SU-DHL-6 (cell line): ENCODE data around the gene PRRG2.
A peak's percentile ranks its signal among the peaks of the same experiment; 100 is the strongest.

Experiments used
- H2AFZ ChIP-seq: fragments of 200-600 bp; sonication (generic); 2 replicates; pipeline ENCODE4 v1.6.1; 2014; ENCODE audit warnings: low read depth, mild to moderate bottlenecking, moderate library complexity, mixed read lengths, antibody characterized with exemption, low read length; ENCODE audit not compliant: severe bottlenecking
- H3F3A ChIP-seq: fragments of 200-600 bp; shearing (Covaris generic); 2 replicates; pipeline ENCODE4 v1.6.0; 2016; ENCODE audit warnings: antibody characterized with exemption, mild to moderate bottlenecking; ENCODE audit not compliant: insufficient read depth
- H3K27ac ChIP-seq: fragments of 200-600 bp; sonication (generic); 2 replicates; pipeline ENCODE4 v1.5.1; 2016; ENCODE audit warnings: low read depth, mild to moderate bottlenecking, low read length, moderate library complexity, mixed read lengths
- H3K27me3 ChIP-seq: fragments of 200-600 bp; sonication (generic), shearing (Covaris generic); 2 replicates; pipeline ENCODE4 v1.6.0; 2014; ENCODE audit warnings: mild to moderate bottlenecking, low read length
- H3K36me3 ChIP-seq: fragments of 200-600 bp; sonication (generic); 2 replicates; pipeline ENCODE4 v1.6.1; 2014; ENCODE audit warnings: mild to moderate bottlenecking, low read length, mixed read lengths
- H3K4me2 ChIP-seq: fragments of 300-600, 200-600 bp; shearing (Covaris generic), sonication (generic); 2 replicates; pipeline ENCODE4 v1.6.0; 2014; ENCODE audit warnings: low read length, low read depth, mild to moderate bottlenecking; ENCODE audit not compliant: poor library complexity, severe bottlenecking
- H3K4me3 ChIP-seq: fragments of 200-600 bp; sonication (generic); 2 replicates; pipeline ENCODE4 v1.5.1; 2014; ENCODE audit warnings: antibody characterized with exemption, low read length, mild to moderate bottlenecking, mixed read lengths; ENCODE audit not compliant: insufficient read depth, poor library complexity, severe bottlenecking
- H3K79me2 ChIP-seq: fragments of 200-600 bp; sonication (generic); 2 replicates; pipeline ENCODE4 v1.6.1; 2014; ENCODE audit warnings: mild to moderate bottlenecking, low read length, moderate library complexity; ENCODE audit not compliant: insufficient read depth
- H3K9ac ChIP-seq: fragments of 200-600 bp; sonication (generic); 2 replicates; pipeline ENCODE4 v1.7.0; 2014; ENCODE audit warnings: mild to moderate bottlenecking, low read length
- H3K9me2 ChIP-seq: fragments of 200-600 bp; sonication (generic); replicated peaks from 2 replicates; pipeline ENCODE4 v1.6.1; 2014; ENCODE audit warnings: low read length; ENCODE audit not compliant: insufficient read depth
- H3K9me3 ChIP-seq: fragments of 200-600 bp; sonication (generic); 2 replicates; pipeline ENCODE4 v1.6.1; 2014; ENCODE audit warnings: low read length, mixed read lengths; ENCODE audit not compliant: insufficient read depth
- H4K20me1 ChIP-seq: fragments of 200-600 bp; sonication (generic); 2 replicates; pipeline ENCODE4 v1.6.1; 2014; ENCODE audit warnings: low read depth, mild to moderate bottlenecking, antibody characterized with exemption, low read length, moderate library complexity, mixed read lengths
- CTCF ChIP-seq: fragments of 200-600 bp; sonication (generic); IDR thresholded peaks from one replicate; pipeline ENCODE4 v1.5.1; 2017; ENCODE audit warnings: antibody characterized with exemption, mild to moderate bottlenecking, low read length, moderate library complexity; ENCODE audit not compliant: insufficient read depth, poor library complexity, severe bottlenecking
- EZH2phosphoT487 ChIP-seq: fragments of 200-600 bp; sonication (generic), shearing (Covaris generic); conservative IDR thresholded peaks from 2 replicates; pipeline ENCODE4 v1.6.1; 2018; ENCODE audit warnings: mild to moderate bottlenecking, antibody characterized with exemption, low read length, moderate library complexity, mixed read lengths

The PRRG2 gene

DNA sequence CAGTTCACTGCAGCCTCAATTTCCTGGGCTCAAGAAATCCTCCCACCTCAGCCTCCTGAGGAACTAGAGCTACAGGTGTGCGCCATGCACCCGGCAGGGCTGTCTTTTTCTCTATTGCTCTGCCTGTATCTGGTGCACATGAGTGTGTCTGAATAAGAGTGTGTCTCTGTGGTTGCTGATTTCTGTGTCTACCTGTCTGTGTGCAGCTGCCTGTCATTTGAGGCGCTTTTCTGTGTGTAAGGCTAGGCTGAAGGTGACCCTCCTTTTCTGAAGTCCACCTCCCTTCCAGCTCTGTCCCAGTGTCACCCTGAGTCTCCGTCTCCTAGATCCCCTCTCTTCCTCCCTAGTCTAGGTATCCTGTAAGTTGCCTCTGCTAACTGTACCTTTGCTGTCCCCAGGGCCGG lies 8.4 kb downstream of the PRRG2 start:
- TF ChIP-seq CTCF (no peak), EZH2phosphoT487 (no peak)
- no peak overlapping the region for H3K27ac ChIP-seq
- H2AFZ ChIP-seq = no peak overlapping the region

DNA sequence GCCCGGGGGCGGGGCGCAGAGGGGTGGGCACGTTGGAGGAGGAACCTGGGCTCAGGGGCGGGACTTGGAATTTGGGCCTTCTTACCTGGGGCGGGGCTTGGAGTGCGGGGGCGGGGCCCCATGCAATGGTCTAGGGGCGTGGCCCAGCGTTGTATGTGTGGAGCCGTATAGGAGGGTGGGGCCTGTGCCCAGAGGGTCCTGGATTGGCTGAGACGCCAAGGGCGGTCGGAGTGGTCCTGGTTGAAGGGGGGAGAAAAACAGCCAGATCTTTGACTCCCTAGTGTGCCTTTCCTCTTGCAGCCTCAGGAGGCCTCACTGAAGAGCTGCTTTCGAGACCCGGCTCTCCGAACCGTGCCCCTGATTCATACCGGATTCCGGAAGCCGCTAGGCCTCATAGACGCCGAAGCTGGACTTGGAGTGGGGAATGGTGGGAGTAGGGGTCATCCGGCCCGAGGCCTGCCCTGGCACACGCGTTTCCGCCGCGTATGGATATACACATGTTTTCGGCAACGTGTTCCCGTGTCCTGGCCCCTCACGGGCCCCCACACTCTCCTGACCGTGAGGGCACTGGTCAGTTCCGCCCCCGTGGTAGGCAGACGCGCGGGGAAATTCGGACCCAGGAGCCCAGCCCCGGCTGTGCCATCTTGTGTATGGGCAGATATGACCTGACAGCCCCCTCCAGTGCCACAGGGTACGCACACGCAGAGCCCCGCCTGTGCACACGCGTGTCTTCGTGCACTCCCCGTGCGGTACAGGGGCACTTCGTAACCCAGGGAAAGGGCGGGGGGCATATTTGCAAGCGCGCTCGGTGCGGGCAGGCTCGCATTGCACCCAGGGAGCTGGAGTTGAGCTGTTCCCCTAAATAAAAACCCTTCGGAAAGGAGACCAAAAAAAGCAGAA lies 9.2 kb downstream of the PRRG2 start:
- H2AFZ ChIP-seq = peak overlapping the region; percentile 8
- no peaks in the 10 kb centered on the region for H3K27me3 ChIP-seq

More for the DNA sequence above, 8.4 kb downstream of the PRRG2 start:
- Histone ChIP-seq H3K9me3 (no peaks in the 10 kb centered on the region), H3K79me2 (peaks cover 26% of the 10 kb centered on the region), H4K20me1 (no peaks in the 10 kb centered on the region; the same call in 1 of the 2 replicates), H3K4me2 (no peak overlapping the region), H3K9me2 (no peaks in the 10 kb centered on the region), H3F3A (peaks cover 31% of the 10 kb centered on the region), H3K27me3 (no peaks in the 10 kb centered on the region), H3K36me3 (peaks cover 1% of the 10 kb centered on the region; the same call in 1 of the 2 replicates), H3K4me3 (no peak overlapping the region), H3K9ac (no peak overlapping the region)

DNA sequence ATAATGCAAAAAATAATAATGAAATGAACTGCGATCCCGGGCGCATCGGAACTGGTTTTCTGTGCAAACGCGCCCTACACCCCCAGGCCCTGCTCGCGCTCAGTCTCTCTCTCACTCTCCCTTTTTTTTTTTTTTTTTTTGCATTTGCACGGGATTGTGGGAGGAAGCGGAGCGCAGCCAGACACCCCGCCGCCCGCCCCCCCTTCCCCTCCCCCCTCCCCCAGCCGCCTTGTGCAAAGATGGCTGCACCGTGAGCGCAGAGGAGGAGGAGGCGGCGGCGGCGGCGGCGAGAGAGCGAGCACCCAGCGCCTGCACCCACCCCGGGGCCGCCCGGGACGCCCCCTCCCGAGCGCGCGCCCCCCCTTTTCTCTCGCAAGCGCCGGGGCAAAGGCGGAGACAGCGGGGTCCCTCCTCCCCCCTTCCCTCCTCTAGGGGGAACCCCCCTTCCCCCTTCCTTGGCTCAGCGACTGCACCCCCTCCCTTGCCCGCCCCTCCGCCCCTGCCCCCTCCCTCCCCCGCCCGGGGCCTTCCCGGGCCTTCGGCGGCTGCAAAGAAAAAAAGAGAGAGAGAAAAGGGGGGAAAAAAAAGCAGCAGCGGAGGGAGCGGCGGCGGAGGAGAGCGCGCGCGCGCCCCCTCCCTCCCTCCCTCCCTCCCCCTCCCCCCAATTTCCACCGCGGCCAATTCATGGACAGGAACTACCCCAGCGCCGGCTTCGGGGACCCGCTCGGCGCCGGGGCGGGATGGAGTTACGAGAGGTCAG lies 10.0 kb downstream of the PRRG2 start, which contains the start of gene PRR12:
Gene PRR12 (plus strand): TSS at position 212 of the 760 bp plus-strand sequence. CDS start 473 bp downstream, at position 685.
- Histone ChIP-seq H3K36me3 (peaks cover 2% of the 10 kb centered on the region; the same call in 1 of the 2 replicates), H2AFZ (peak within 1 kb of the TSS; percentile 55), H3K79me2 (peaks cover 35% of the 10 kb centered on the region), H4K20me1 (no peaks in the 10 kb centered on the region; the same call in 1 of the 2 replicates), H3F3A (peaks cover 31% of the 10 kb centered on the region), H3K4me3 (peak within 1 kb of the TSS; percentile 99), H3K4me2 (peak within 1 kb of the TSS; percentile 88), H3K9ac (peak within 1 kb of the TSS; percentile 89), H3K9me3 (no peaks in the 10 kb centered on the region), H3K27ac (peak within 1 kb of the TSS; percentile 95), H3K27me3 (no peaks in the 10 kb centered on the region), H3K9me2 (no peaks in the 10 kb centered on the region)
- TF ChIP-seq EZH2phosphoT487 = no peak
- no peak for TF ChIP-seq CTCF

More for the DNA sequence above, 9.2 kb downstream of the PRRG2 start:
- no peaks in the 10 kb centered on the region for H3K9me2 ChIP-seq
- peaks cover 29% of the 10 kb centered on the region for H3K79me2 ChIP-seq
- H3K27ac ChIP-seq = peak overlapping the region; percentile 95
- H3K9me3 ChIP-seq = no peaks in the 10 kb centered on the region
- H3K36me3 ChIP-seq = peaks cover 2% of the 10 kb centered on the region; the same call in 1 of the 2 replicates
- peak overlapping the region; percentile 67 for H3K4me3 ChIP-seq
- H3K4me2 ChIP-seq = peak overlapping the region; percentile 88
- H4K20me1 ChIP-seq = no peaks in the 10 kb centered on the region; the same call in 1 of the 2 replicates
- peak overlapping the region; percentile 89 for H3K9ac ChIP-seq
- TF ChIP-seq CTCF (no peak), EZH2phosphoT487 (no peak)
- peaks cover 31% of the 10 kb centered on the region for H3F3A ChIP-seq
